GM19351 (cell line): ENCODE results near the gene CLCF1.
A peak's percentile ranks its signal among the peaks of the same experiment; 100 is the strongest.
"Not testable (repeated sequence)": the region's sequence is repeated elsewhere in the genome, so short reads cannot be mapped to it uniquely, and the experiment has no call there.

ENCODE experiments used
- ATAC-seq: cut with Tn5 transposase; IDR thresholded peaks from one replicate; pipeline ENCODE4 v1.9.1; 2021; ENCODE audit warnings: mild to moderate bottlenecking, moderate library complexity; ENCODE audit not compliant: unreplicated experiment

The CLCF1 gene

GRCh38 chr11:67345247-67345919 lies 28.0 kb downstream of the CLCF1 start:
- ATAC-seq = no peak

DNA sequence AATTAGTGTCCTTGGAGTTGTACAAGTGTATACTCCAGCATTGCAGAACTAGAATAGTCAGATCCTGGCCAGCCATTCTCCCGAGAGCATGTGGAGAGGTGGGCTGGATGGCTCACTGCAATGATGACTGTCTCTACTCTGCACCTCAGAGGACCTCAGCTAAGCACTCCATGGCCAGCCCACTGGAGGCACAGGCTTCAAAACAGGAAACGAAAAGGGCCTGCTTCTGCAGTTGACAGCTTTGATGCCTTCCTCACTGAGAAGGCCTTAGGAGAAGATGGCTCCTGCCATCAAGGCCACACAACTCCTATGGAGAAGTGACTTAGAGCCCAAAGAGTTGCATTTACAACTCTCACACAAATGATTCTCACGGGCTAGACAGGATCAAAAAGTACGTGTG lies 29.1 kb downstream of the CLCF1 start:
- no peak for ATAC-seq

- no peak for ATAC-seq
These were observed 36.1 kb downstream of the CLCF1 start for GRCh38 chr11:67337257-67337656.

- no peak for ATAC-seq
These were observed 41.2 kb downstream of the CLCF1 start for GRCh38 chr11:67332081-67332691.

DNA sequence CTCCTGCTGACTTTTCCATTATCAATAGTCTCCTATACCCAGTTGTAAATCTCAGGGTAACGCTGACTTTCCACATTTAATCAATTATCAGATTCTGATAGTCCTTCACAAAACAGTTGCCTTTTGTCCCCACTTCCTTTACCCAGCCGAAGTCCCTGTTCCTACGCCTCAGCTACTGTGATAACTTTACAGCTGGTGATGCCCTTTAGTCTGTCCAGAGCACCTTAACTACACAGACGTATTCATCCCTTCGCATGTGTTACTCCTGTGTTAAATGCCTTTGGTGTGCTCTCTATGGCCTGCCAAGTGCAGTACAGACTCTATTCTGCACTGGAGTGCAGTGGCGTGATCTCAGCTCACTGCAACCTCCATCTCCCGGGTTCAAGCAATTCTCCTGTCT lies 49.9 kb downstream of the CLCF1 start:
- no peak for ATAC-seq

DNA sequence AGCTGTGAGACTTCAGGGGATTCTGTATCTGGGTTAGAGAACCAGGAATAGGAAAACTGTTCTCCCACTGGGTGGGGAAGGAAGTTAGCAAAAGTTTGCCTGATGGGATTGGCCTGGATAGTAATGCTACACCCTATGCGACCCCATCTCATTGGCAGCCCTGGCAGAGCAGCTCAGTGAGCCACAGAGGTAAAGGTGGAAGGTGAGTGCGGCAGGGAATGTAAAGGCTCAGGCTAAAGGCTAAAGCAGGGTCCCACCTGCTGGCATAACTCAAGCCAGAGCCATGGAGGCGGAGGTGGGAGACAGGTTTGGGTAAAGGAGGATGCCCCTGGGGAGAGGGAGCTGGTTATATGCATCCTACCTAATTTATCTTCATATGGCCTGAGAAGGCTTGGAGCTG lies 51.3 kb downstream of the CLCF1 start:
- ATAC-seq = no peak

DNA sequence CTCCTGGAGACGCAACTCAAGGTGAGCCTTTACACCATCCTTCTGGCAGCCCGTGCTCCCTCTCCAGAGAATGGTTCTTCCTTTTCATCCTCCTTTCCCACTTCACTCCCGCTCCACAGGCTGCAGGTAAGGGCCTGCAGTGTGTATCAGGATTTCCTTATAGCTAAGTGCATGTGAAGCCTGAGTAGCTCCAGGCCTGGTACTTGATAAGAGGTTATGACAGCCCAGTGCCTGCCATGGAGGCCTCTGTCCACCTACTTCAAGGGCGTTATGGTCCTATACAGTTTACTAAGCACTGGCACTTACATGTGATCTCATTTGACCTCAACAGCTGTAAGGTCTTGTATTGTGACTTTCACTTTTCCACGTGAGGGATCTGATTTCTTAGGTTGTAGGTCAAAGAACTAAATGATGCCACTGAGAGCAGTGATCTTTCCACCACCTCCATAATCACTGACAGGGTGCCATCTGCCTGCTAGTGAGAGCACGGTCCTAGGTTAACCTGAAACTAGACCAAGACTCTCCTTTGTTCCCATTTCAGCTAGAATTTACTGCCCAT lies 52.0 kb downstream of the CLCF1 start:
- no peak for ATAC-seq

- ATAC-seq = no peak
These were observed 52.7 kb downstream of the CLCF1 start for GRCh38 chr11:67320691-67321090.

- no peak for ATAC-seq
These were observed 53.4 kb downstream of the CLCF1 start for GRCh38 chr11:67320011-67320410.

DNA sequence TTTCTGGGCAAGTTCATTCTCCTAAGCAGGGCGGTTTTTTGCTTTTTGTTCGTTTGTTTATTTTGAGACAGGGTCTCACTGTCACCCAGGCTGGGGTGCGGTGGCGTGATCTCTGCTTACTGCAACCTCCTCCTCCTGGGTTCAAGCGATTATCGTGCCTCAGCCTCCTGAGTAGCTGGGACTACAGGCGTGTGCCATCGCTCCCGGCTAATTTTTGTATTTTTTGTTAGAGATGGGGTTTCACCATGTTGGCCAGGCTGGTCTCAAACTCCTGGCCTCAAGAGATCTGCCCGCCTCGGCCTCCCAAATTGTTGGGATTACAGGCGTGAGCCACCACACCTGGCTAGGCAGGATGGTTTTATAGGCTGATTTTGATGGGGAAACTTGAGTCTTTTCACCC lies 54.5 kb downstream of the CLCF1 start:
- not testable (repeated sequence) for ATAC-seq

- ATAC-seq = peak; percentile 10
These were observed 55.4 kb downstream of the CLCF1 start for GRCh38 chr11:67317888-67318555.

DNA sequence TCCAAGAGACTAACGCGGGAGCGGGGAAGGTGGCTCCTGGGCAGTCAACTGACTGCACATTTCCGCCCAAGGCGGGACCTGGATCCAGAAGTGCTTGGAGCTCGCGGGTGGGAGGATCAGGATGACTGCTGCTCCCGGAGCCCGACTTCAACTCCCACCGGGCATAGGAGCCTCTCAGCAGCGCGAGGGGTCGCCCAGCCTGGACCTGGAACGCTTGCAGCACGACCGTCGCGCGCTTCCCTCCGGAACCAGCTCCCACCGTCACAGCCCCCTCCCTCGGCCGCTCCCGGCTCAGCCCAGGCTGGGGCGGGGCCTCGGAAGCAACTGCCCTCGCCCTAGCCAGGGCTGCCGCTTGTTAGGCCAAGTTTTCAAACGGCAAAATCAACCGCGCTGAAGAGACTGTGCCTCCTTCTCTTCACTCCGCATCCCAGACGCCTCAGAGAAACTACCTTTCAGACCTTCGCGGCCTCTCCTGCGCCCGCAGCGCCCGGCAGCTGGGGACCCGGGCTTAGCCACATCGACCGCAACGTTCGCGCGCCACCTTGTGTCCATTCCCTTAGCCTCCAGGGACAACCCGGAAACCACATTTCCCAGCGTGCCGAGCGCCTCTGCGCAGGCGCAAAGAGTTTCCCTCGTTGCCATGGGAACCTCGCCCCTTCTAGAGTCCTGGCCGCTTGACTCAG lies 56.1 kb downstream of the CLCF1 start:
- ATAC-seq = peak; percentile 76

DNA sequence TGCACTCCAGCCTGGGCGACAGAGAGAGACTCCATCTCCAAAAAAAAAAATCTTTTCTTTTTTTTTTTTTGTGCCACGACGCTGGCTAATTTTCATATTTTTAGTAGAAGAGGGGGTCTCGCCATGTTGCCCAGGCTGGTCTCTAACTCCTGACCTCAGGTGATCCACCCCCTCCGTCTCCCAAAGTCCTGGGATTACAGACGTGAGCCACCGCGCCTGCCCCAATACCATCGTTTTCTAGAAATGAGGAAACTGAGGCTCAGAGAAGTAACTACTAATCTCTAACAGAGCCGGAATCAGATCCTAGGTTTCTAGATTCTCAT lies 56.6 kb downstream of the CLCF1 start:
- no peak for ATAC-seq

- no peak for ATAC-seq
These were observed 58.0 kb downstream of the CLCF1 start for GRCh38 chr11:67315325-67315909.

- no peak for ATAC-seq
These were observed 59.2 kb downstream of the CLCF1 start for GRCh38 chr11:67314218-67314617.
